Loucy (cell line): ENCODE data around the gene TLE7.

Experiments used
- CTCF ChIP-seq: fragments of 200-600 bp; sonication (generic); conservative IDR thresholded peaks from 2 replicates; pipeline ENCODE4 v1.5.1; 2014; ENCODE audit warnings: mild to moderate bottlenecking, antibody characterized with exemption, low read length
- EZH2phosphoT487 ChIP-seq: fragments of 200-600 bp; IDR thresholded peaks from 2 replicates; pipeline ENCODE4 v1.6.1; 2018; ENCODE audit warnings: antibody characterized with exemption, mild to moderate bottlenecking, moderate library complexity, borderline replicate concordance

- TF ChIP-seq EZH2phosphoT487 (no peak), CTCF (no peak)
Measured at GRCh38 chr16:71467810-71468209, 26.0 kb upstream of the TLE7 start.
